Activated CD4-positive, CD25-positive, alpha-beta regulatory T cell treated with anti-CD3 and anti-CD28 coated beads, Interleukin-2, amount 50 U/mL, for 16 hours (primary cell): ENCODE data around the gene NUP43.
"Not testable (repeated sequence)": the region's sequence is repeated elsewhere in the genome, so short reads cannot be mapped to it uniquely, and the experiment has no call there.

Experiments
- DNase-seq: peaks from one replicate; pipeline ENCODE4 v3.0.0-alpha.2; 2020; ENCODE audit warnings: low read depth, low spot score

NUP43 gene

DNA sequence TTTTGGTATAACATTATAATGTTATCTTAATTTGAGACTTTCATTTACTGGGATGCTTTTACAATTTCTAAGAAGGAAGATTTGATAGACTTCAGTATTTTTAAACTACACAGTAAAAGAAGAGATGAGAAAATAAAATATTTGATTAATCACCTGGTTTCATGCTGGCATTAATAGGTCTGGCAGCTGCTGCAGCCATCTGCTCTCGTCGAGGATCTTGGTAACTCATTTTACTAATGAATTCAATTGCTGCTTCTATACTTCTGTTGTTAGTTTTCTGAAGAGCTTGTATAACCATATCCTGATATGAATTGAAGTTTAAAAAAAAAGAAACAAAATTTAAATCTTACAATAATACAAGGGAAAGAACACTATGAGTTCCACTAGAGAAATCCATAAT is 51.4 kb downstream of the NUP43 start:
- no peak for DNase-seq

DNA sequence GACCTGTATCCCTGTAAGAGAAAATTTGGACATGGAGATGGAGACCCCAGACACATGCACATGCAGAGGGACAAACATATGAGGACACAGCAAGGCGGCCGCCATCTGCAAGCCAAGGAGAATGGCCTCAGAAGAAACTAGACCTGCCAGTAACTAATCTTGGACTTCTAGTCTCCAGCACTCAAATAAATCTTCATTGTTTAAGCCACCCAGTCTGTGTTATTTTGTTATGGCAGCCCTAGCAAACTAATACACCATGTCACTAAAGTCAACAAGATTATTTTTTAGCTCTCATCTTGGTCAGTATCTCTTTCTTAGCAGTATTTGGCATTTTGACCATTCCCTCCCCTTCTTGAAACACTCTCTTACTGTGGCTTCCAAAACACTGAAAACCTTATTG is 55.1 kb downstream of the NUP43 start:
- DNase-seq: no peak

- no peak for DNase-seq
Measured at GRCh38 chr6:149686230-149686629, 60.1 kb downstream of the NUP43 start.

DNA sequence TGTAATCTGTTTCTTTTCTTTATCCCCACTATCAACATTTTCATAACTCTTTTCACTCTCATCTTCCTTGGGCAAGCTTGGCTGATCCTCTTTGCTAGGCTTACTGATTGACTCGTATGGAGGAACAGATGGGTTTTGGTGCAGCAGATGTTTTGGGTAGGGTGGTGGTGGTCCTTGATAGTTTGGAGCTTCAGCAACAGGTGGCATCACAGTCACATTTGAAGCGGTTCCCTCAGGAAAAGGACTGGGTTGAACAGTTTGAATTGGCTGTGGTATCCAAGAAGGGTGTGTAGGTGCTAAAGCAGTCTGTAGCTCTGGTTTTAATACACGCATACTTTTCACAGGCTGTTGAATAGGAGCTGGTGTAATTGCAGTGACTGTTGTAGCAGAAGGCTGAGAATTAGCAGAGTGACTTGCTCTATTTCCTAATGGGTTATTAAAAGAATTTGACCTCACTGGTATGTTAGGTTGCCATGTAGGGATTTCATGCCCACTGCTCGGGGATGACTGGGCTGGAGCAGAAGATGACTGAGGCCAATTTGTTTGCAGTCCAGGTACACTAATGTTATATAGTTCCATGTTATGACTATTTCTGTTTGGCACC is 63.0 kb downstream of the NUP43 start:
- no peak for DNase-seq

DNA sequence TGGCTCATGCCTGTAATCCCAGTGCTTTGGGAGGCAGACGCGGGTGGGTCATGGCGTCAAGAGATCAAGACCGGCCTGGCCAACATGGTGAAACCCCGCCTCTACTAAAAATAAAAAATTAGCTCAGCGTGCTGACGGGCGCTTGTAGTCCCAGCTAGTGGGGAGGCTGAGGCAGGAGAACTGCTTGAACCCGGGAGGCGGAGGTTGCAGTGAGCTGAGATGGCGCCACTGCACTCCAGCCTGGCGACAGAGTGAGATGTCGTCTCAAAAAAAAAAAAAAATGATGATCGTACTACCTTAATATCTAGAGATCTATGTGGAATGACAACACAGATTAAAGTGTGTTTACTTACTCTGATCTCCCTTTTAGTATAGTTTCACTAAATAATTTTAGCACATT is 64.5 kb downstream of the NUP43 start:
- DNase-seq: not testable (repeated sequence)

- no peak for DNase-seq
Measured at GRCh38 chr6:149681209-149681608, 65.1 kb downstream of the NUP43 start.

- no peak for DNase-seq
Measured at GRCh38 chr6:149680503-149680902, 65.8 kb downstream of the NUP43 start.
